Measurements from ENCODE around the gene ABCA4.

DNA sequence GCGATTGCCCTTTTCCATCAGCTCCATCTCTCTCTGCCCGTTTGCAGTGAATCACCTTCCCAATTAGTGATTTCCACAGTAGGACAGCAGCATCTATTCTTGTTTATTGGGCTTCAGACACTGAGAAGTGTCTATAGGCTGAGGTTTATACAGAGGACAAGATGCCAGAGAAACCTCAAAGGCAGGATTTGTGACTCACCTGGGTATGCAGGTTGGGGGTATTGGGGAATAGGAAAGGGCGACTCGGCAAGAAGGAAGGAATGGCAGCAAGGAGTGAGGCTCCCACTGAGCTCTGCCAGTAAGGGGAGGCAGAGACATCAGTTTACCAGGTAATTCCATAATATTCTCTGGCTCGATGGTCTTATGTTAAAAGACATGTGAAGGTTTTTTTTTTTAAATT lies 25.3 kb upstream of the ABCA4 start:
- TF ChIP-seq CTCF (IDR thresholded peaks at IDR 0.05; ENCODE audit: poor library complexity) = no peak
- TF ChIP-seq EZH2phosphoT487 (IDR thresholded peaks at IDR 0.05; ENCODE audit: low read depth, severe bottlenecking, unreplicated experiment) = no peak
- no peak for TF ChIP-seq EZH2 (IDR thresholded peaks at IDR 0.05; ENCODE audit: borderline replicate concordance)
